AG09319 (cell line): ENCODE measurements around the gene BPNT1.

Source experiments
- DNase-seq: peaks from one replicate; pipeline ENCODE4 v3.0.0-alpha.2; 2010; ENCODE audit warnings: low read depth; ENCODE audit errors: extremely low read depth
- TF ChIP-seq, protein P1 (sequence below): IDR thresholded peaks from 2 replicates; pipeline ENCODE4 v1.5.1; 2011; ENCODE audit warnings: low read depth, mild to moderate bottlenecking, inconsistent platforms, low read length, moderate library complexity

The BPNT1 gene, protein sequence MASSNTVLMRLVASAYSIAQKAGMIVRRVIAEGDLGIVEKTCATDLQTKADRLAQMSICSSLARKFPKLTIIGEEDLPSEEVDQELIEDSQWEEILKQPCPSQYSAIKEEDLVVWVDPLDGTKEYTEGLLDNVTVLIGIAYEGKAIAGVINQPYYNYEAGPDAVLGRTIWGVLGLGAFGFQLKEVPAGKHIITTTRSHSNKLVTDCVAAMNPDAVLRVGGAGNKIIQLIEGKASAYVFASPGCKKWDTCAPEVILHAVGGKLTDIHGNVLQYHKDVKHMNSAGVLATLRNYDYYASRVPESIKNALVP

DNA sequence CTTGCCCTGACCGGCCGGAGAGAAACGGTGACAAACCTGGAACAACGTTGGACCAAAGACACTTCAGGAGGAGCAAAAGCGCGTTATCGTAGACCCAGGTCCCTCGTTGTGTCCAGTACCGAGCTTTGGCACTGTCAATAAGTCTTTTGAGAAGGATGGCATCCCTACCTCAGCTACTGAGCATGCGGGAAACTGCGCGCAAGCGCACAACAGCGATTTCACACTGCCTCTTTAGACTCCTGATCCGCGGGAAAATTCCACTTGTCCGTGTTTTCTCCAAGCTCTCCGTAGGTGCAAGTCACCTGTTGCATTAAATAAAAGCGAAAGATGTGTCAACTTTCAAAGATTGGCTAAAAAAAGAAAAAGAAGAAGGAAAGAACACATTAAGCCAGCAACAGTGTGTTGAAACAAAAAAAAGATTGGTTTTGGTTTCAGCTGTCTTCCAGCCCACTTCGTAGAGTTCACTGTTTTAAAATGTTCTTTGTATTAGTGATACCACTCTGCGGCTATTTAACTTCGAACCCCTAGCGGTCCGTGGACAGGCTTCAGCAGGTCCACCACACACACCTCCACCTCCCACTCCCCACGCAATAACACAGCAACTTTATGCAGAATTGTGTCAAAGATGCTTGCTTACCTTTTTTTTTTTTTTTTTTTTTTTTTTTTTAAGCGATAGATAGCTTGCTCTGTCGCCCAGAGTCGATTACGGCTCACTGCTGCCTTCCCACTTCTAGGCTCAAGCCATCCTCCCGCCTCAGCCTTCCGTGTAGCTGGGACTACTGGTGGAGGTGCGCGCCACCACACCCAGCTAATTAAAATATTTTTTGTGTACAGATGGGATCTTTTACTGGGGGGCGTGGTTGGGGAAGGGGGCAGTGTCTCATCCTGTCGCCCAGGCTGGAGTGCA, at the start of gene BPNT1:
Gene BPNT1, minus strand, starts transcription at position 139 of the 907 bp plus-strand sequence. CDS start 9,942 bp downstream, outside the sequence.
- TF ChIP-seq, protein P1, sequence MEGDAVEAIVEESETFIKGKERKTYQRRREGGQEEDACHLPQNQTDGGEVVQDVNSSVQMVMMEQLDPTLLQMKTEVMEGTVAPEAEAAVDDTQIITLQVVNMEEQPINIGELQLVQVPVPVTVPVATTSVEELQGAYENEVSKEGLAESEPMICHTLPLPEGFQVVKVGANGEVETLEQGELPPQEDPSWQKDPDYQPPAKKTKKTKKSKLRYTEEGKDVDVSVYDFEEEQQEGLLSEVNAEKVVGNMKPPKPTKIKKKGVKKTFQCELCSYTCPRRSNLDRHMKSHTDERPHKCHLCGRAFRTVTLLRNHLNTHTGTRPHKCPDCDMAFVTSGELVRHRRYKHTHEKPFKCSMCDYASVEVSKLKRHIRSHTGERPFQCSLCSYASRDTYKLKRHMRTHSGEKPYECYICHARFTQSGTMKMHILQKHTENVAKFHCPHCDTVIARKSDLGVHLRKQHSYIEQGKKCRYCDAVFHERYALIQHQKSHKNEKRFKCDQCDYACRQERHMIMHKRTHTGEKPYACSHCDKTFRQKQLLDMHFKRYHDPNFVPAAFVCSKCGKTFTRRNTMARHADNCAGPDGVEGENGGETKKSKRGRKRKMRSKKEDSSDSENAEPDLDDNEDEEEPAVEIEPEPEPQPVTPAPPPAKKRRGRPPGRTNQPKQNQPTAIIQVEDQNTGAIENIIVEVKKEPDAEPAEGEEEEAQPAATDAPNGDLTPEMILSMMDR, result no peak
- DNase-seq, result peak; percentile 80

DNA sequence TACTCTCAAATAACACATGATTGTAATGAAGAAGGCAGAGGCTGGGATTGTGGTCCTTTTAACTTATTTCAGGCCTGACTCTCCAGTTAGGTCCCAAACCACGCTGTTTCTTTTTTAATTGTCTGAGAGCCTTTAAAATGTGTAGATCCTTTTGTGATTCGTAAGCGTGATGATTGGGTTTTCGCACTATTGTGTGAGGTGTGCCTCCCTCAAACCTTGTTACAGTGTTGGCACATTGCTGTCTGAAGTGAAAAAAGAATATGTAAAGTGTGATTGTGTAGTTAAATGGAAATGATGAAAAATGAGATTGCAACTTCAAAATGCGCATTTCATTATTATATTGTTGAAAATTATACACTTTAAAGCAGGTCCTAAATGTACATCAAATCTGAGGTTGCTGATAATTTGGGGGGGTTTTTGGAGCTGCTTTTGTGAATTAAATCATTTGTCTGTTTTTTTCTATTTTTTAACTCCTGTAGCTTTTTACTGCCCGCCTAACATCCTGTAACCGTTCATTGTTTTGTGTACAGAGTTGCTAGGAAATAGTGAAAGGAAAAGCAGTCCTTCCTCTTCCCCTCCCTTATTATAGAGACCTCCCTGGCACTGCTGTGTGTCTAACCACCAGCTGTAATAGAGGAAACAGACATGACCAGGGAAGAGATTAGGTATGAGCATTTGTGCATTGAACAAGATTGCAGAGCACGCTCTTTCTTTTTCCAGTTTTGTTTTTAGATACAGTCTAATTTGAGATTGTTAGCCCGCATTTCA, 47.6 kb upstream of the BPNT1 start:
- TF ChIP-seq, protein P1, result no peak
- DNase-seq, result no peak

DNA sequence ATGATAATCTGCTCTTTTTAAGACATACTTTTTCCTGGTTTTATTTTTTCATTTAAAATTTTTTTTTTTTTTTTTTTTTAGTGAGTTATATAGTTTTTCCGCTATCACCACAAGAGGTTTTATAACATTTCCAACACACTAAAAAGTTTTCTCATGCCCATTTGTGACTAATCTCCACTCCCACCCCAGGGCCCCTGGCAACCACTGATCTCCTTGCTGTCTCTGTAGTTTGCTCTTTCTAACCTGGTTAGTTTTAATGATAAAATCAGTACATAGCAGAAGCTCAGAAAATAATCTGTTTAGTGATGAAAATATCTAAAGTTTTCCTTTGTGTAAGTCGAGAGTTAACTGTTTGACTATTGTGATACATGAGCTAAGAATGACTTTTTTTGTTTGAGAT, 46.2 kb upstream of the BPNT1 start:
- DNase-seq, result no peak
- TF ChIP-seq, protein P1, result no peak

DNA sequence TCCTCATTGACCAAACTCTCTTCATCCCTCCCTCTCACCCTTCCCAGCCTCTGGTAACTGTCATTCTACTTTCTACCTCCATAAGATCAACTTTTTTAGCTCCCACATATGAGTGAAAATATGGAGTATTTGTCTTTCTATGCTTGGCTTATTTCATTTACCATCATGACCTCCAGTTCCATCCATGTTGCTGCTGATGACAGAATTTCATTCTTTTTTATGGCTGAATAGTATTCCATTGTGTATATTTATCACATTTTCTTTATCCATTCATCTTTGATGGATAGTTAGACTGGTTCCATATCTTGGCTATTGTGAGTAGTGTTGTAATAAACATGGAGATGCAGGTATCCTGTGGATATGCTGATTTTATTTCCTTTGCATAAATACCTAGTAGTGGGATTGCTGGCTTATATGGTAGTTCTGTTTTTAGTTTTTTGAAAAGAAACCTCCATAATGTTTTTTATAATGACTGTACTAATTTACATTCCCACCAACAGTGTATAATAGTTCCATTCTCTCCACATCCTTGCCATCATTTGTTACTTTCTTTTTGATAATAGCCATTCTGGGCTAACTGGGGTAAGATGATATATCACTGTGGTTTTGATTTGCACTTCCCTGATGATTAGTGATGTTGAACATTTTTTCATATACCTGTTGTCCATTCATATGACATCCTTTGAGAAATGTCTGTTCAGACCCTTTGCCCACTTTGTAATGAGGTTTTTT, 40.1 kb upstream of the BPNT1 start:
- TF ChIP-seq, protein P1, result no peak
- DNase-seq, result no peak

DNA sequence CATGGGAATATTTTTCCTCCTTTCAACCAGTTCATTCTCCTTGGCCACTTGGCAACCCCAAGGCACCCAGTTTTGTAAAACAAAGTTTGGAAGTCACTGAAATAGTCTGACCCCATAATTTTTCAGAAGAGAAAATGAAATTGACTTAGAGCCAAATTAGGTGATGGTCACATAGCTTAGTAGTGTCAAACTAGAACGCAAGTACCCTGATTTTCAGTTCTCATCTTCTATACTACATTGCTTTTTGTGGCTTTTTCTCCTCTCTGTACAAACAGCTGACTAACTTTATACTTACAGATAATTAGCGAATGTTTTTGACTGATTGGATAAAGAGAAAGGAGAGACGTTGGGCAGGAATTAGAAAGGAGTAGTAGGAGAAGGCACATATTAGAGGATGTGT, 37.5 kb upstream of the BPNT1 start:
- no peak for DNase-seq

DNA sequence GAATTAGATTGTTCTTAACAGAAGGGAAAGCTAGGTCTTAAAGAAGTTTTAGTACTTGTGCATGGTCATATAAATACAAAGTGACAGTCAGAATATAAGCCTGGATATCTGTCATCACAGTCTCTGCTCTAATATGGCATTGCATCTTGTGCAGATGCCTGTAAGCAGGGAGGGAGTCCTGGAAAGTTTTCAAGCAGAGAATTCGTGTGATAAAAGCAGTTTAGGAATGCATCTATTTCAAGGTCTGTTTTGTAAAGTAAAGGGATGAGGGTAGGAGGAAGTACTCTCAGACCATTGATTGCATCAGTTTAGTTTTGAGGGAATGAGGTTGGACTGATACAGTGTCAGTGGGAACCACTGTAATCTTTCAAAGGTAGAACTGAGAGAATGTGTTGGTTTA, 35.0 kb upstream of the BPNT1 start:
- peak; percentile 15 for DNase-seq
- TF ChIP-seq, protein P1, result no peak

More for the DNA sequence above, 37.5 kb upstream of the BPNT1 start:
- TF ChIP-seq, protein P1, result no peak
